ENCODE results near the gene IGF1R. TPM values are rescaled to one million over a fixed set of nuclear protein-coding genes. Genes with fewer than 3 reads are reported as not detected.

IGF1R gene
- total RNA-seq, 1 experiment from 2014 or later: 71.3 TPM

DNA sequence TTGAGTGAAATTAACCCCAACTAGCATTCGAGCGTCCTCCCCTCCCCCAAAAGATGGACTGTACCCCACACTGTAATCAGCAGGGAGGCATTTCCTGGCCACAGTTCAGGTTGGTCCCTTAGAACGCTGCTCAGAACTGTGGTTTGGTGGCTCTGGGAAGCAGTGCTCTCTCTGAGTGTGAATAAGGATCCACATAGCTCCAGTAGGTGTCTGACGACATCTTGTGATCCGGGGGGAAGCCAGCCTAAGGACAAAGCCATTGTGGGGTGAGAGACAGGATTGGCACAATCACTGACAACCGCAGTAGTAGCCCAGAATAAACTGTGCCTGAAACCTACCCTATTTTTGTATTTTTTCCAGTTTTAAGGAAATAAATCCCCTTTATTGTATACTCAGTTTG is 125.3 kb downstream of the IGF1R start:
- peaks cover 4% of the 10 kb centered on the region for H4K20me1 ChIP-seq (ENCODE audit: insufficient read depth)

DNA sequence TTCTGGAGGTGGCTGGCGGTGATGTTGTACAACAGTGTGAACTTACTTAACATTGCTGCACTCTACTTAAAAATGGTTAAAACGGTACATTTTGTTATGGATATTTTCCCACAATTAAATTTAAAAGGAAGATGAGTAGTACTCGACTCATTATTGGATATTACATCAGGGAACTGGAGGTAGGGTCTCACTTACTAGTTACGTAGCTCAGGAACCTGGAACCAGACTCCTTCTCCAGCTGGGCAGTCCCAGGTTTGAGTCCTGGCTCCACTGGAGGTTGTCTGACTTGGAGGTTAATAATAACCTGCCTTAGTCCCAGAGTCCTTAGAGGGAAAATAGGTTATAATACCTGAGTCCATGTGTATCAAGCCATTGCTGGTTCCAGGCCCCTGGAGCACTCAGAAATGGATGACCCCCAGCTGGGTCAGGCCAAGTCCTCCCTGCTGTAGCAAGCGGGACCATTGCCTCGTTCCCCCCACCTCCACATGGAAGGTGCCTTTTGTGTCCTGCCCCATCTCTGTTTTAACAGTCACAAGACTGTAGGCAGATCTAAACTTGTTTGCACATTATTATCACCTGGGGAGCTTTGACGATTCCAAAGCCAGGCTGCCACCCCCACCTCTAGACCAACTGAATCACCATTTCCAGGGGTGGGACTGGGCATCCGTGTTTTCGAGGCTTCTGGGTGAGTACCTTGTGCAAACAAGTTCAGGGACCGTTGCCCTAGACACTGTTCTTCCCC is 126.6 kb downstream of the IGF1R start:
- Histone ChIP-seq H3K4me3 (no peak overlapping the region), H3K9me3 (ENCODE audit: insufficient read depth, low read depth) (no peaks in the 10 kb centered on the region), H3K27me3 (ENCODE audit: insufficient read depth, low read depth) (no peaks in the 10 kb centered on the region), H3K27ac (no peak overlapping the region), H4K20me1 (ENCODE audit: insufficient read depth) (peaks cover 4% of the 10 kb centered on the region), H3K9me2 (ENCODE audit: insufficient read depth) (no peaks in the 10 kb centered on the region), H3K36me3 (ENCODE audit: low read depth) (no peaks in the 10 kb centered on the region), H3K79me2 (ENCODE audit: low read depth) (peaks cover 74% of the 10 kb centered on the region), H3K4me1 (replicated peaks; ENCODE audit: insufficient read depth) (peaks cover 7% of the 10 kb centered on the region; the same call in 1 of the 2 replicates), H2AFZ (no peak overlapping the region), H3K4me2 (no peak overlapping the region), H3F3A (ENCODE audit: insufficient read depth, low read depth) (peaks cover 13% of the 10 kb centered on the region; the same call in 1 of the 2 replicates)
- TF ChIP-seq, protein P1, sequence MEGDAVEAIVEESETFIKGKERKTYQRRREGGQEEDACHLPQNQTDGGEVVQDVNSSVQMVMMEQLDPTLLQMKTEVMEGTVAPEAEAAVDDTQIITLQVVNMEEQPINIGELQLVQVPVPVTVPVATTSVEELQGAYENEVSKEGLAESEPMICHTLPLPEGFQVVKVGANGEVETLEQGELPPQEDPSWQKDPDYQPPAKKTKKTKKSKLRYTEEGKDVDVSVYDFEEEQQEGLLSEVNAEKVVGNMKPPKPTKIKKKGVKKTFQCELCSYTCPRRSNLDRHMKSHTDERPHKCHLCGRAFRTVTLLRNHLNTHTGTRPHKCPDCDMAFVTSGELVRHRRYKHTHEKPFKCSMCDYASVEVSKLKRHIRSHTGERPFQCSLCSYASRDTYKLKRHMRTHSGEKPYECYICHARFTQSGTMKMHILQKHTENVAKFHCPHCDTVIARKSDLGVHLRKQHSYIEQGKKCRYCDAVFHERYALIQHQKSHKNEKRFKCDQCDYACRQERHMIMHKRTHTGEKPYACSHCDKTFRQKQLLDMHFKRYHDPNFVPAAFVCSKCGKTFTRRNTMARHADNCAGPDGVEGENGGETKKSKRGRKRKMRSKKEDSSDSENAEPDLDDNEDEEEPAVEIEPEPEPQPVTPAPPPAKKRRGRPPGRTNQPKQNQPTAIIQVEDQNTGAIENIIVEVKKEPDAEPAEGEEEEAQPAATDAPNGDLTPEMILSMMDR (conservative IDR thresholded peaks at IDR 0.05): no peak
- TF ChIP-seq EZH2 (IDR thresholded peaks at IDR 0.05; ENCODE audit: low read depth): no peak
- DNase-seq: no peak
- CTCF ChIA-PET: no interaction called here
- intact Hi-C loops (cut with micrococcal nuclease; ENCODE audit: unreplicated experiment): loop anchor here (5.0 to 10.0 kb wide), 3 partner anchors 48 to 260 kb away; no protein-coding TSS in a partner anchor
- POLR2A ChIA-PET (ENCODE audit: unreplicated experiment): no interaction called here
- no TSS peak for BruUV-seq (replicated peaks)

More for the DNA sequence above, 125.3 kb downstream of the IGF1R start:
- CTCF ChIA-PET: no interaction called here
- Histone ChIP-seq H3F3A (ENCODE audit: insufficient read depth, low read depth) (0 out of 2 replicates have a peak, but pooled peaks cover 1% of the 10 kb centered on the region), H3K9me2 (ENCODE audit: insufficient read depth) (no peaks in the 10 kb centered on the region), H3K27ac (no peak overlapping the region), H2AFZ (no peak overlapping the region), H3K36me3 (ENCODE audit: low read depth) (no peaks in the 10 kb centered on the region), H3K4me2 (no peak overlapping the region), H3K27me3 (ENCODE audit: insufficient read depth, low read depth) (no peaks in the 10 kb centered on the region), H3K4me3 (no peak overlapping the region), H3K9me3 (ENCODE audit: insufficient read depth, low read depth) (no peaks in the 10 kb centered on the region), H3K4me1 (replicated peaks; ENCODE audit: insufficient read depth) (no peaks in the 10 kb centered on the region), H3K79me2 (ENCODE audit: low read depth) (peaks cover 78% of the 10 kb centered on the region)
- no TSS peak for BruUV-seq (replicated peaks)
- intact Hi-C loops (cut with micrococcal nuclease; ENCODE audit: unreplicated experiment): loop anchor here (10.0 kb wide), 1 partner anchor 259 kb away; no protein-coding TSS in a partner anchor
- POLR2A ChIA-PET (ENCODE audit: unreplicated experiment): no interaction called here
- no peak for DNase-seq
- TF ChIP-seq, protein P1 (conservative IDR thresholded peaks at IDR 0.05): no peak
- no peak for TF ChIP-seq EZH2 (IDR thresholded peaks at IDR 0.05; ENCODE audit: low read depth)

DNA sequence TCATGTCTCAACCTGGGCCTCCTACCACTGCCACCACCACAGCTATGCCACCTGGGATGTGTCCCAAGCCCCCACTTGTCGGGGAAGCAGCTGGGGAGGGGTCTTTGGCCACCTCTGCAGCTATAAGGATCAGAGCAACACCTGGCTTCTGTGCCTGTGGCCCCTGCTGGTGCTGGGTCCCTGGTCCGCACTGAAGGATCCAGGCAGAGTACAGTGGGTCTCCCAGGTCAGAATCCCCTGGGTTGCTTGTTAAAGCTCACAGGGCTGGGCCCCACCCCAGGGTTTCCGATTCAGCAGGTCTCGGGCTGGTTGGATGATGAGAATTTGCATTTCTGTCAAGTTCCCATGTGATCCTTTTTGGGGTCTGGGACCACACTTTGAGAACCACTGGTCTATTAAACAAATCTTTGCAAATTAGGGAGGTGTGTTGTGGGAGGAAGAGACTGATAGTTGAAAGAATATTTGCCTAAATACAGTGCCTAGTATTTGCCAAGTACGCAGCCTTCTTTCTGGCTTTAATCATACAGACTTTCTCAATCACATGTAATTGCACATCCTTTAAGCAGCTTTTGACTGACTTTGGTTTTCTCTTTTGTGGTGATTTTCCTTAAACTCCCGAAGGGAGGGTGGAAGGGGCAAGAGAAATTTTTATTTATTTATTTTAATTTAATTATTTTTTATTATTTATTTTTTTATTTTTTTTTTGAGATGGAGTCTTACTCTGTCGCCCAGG is 127.3 kb downstream of the IGF1R start:
- Histone ChIP-seq H3K79me2 (ENCODE audit: low read depth) (peaks cover 69% of the 10 kb centered on the region), H3K27me3 (ENCODE audit: insufficient read depth, low read depth) (no peaks in the 10 kb centered on the region), H3K4me1 (replicated peaks; ENCODE audit: insufficient read depth) (peaks cover 7% of the 10 kb centered on the region; the same call in 1 of the 2 replicates), H3K36me3 (ENCODE audit: low read depth) (no peaks in the 10 kb centered on the region), H2AFZ (no peak overlapping the region), H3K9me2 (ENCODE audit: insufficient read depth) (no peaks in the 10 kb centered on the region), H3K4me3 (no peak overlapping the region), H3K9me3 (ENCODE audit: insufficient read depth, low read depth) (no peaks in the 10 kb centered on the region), H3F3A (ENCODE audit: insufficient read depth, low read depth) (peaks cover 13% of the 10 kb centered on the region; the same call in 1 of the 2 replicates), H3K27ac (no peak overlapping the region), H3K4me2 (no peak overlapping the region), H4K20me1 (ENCODE audit: insufficient read depth) (peaks cover 4% of the 10 kb centered on the region)
- CTCF ChIA-PET: no interaction called here
- intact Hi-C loops (cut with micrococcal nuclease; ENCODE audit: unreplicated experiment): loop anchor here (5.0 to 10.0 kb wide), 3 partner anchors 48 to 261 kb away; no protein-coding TSS in a partner anchor
- BruUV-seq (replicated peaks): no TSS peak
- TF ChIP-seq, protein P1 (conservative IDR thresholded peaks at IDR 0.05): no peak
- no peak for TF ChIP-seq EZH2 (IDR thresholded peaks at IDR 0.05; ENCODE audit: low read depth)
- no peak for DNase-seq
- POLR2A ChIA-PET (ENCODE audit: unreplicated experiment): no interaction called here
